K562 (cell line): ENCODE data around the gene RAB32. TPM values are rescaled to one million over a fixed set of nuclear protein-coding genes. Genes with fewer than 3 reads are reported as not detected.
A peak's percentile ranks its signal among the peaks of the same experiment; 100 is the strongest.
"Not testable (repeated sequence)": the region's sequence is repeated elsewhere in the genome, so short reads cannot be mapped to it uniquely, and the experiment has no call there.

Experiments
- ATAC-seq: fragments of 200-7000 bp; cut with Tn5 transposase; 3 replicates; pipeline ENCODE4 v1.9.1; 2020; ENCODE audit warnings: moderate library complexity
- BruUV-seq: library from RNA; stranded (reverse); fragments of 400-500 nt; replicated peaks from 2 replicates; lab custom pipeline; 2021; lab: Mats Ljungman, UMichigan
- CTCF ChIA-PET: fragments of 300-600 bp; formaldehyde crosslinking; extraction: SDS; loops from one replicate; lab custom pipeline; 2021; ENCODE audit warnings: low intra/inter-chr PET ratio; lab: Yijun Ruan, JAX
- POLR2A ChIA-PET: fragments of 300-600, 350-650 bp; sonication (Branson Sonifier 250); formaldehyde crosslinking; extraction: SDS; loops from one replicate; lab custom pipeline; 2021; ENCODE audit warnings: antibody characterized with exemption, inconsistent platforms; lab: Yijun Ruan, JAX
- DNase-seq, 4 experiments: peaks; one replicate each; pipeline versions ENCODE4 v3.0.0 to v3.0.0-alpha.2; 2011 to 2018; ENCODE audit warnings: low spot score in 3 of 4, mixed read lengths in 3 of 4; ENCODE audit errors: extremely low read depth in 1 of 4
- FAIRE-seq: peaks from 2 replicates; lab custom pipeline; 2011; peaks lifted over from hg19 to GRCh38; lab: Jason Lieb, UNC
- H2AFZ ChIP-seq: 2 replicates; pipeline ENCODE4 v1.6.0; 2011; ENCODE audit warnings: low read depth, low read length, control low read depth, inconsistent platforms
- H3K27ac ChIP-seq: fragments of 200-600 bp; 3 replicates; pipeline ENCODE4 v1.8.0; 2011; ENCODE audit warnings: low read depth, mild to moderate bottlenecking, control low read depth, inconsistent platforms, low read length, moderate library complexity, mixed read lengths; ENCODE audit errors: extremely low read depth
- H3K27me3 ChIP-seq, 2 experiments: fragments of 300-600 bp in 1 of 2; 2 replicates in 1 of 2; 3 replicates in 1 of 2; pipeline versions ENCODE4 v1.6.0 to v1.8.0; 2011; ENCODE audit warnings: inconsistent platforms in 2 of 2, low read length in 2 of 2, mild to moderate bottlenecking in 1 of 2, mixed read lengths in 1 of 2, moderate library complexity in 1 of 2; ENCODE audit not compliant: control insufficient read depth in 2 of 2, insufficient read depth in 2 of 2
- H3K36me3 ChIP-seq: fragments of 300-600 bp; 3 replicates; pipeline ENCODE4 v1.8.0; 2011; ENCODE audit warnings: mild to moderate bottlenecking, low read length, inconsistent platforms; ENCODE audit not compliant: control insufficient read depth, insufficient read depth
- H3K4me1 ChIP-seq, 2 experiments: fragments of 200-600 bp in 1 of 2; replicated peaks in 1 of 2; 2 replicates in 1 of 2; 3 replicates in 1 of 2; pipeline versions ENCODE4 v1.5.1 to v1.8.0; 2011; ENCODE audit warnings: inconsistent platforms in 2 of 2, low read length in 2 of 2, mild to moderate bottlenecking in 1 of 2, mixed read lengths in 1 of 2, moderate library complexity in 1 of 2; ENCODE audit not compliant: control insufficient read depth in 2 of 2, insufficient read depth in 2 of 2
- H3K4me2 ChIP-seq: 2 replicates; pipeline ENCODE4 v1.6.1; 2011; ENCODE audit warnings: low read length, control low read depth, inconsistent platforms, mixed read lengths; ENCODE audit not compliant: insufficient read depth
- H3K4me3 ChIP-seq: fragments of 200-600 bp; sonication (generic), shearing (Covaris generic); 2 replicates; pipeline ENCODE4 v1.5.1; 2016; ENCODE audit warnings: control low read depth, inconsistent platforms
- H3K79me2 ChIP-seq: fragments of 200-600 bp; 3 replicates; pipeline ENCODE4 v1.8.0; 2011; ENCODE audit warnings: low read length, inconsistent platforms; ENCODE audit not compliant: control insufficient read depth, insufficient read depth
- H3K9ac ChIP-seq, 2 experiments: 2 replicates each; pipeline versions ENCODE4 v1.6.0 to v1.6.1; 2011; ENCODE audit warnings: low read depth in 2 of 2, low read length in 2 of 2, control low read depth in 1 of 2, inconsistent platforms in 1 of 2, mild to moderate bottlenecking in 1 of 2, mixed read lengths in 1 of 2; ENCODE audit not compliant: insufficient read depth in 1 of 2
- H3K9me1 ChIP-seq: one replicate; pipeline ENCODE4 v1.6.0; 2011; ENCODE audit warnings: inconsistent platforms, mild to moderate bottlenecking, low read length, moderate library complexity; ENCODE audit not compliant: control insufficient read depth, insufficient read depth
- H3K9me3 ChIP-seq: replicated peaks from 2 replicates; pipeline ENCODE4 v1.5.1; 2011; ENCODE audit warnings: low read depth, low read length, inconsistent platforms; ENCODE audit not compliant: control insufficient read depth, insufficient read depth
- H4K20me1 ChIP-seq: replicated peaks from 2 replicates; pipeline ENCODE4 v1.6.1; 2011; ENCODE audit warnings: low read length, inconsistent platforms, mixed read lengths; ENCODE audit not compliant: control insufficient read depth, insufficient read depth
- ZNF146 ChIP-seq: IDR thresholded peaks from one replicate; pipeline ENCODE4 v1.6.1; 2018; ENCODE audit warnings: missing compliant biosample characterization; ENCODE audit not compliant: unreplicated experiment
- WGBS: fragments of 100-300 bp; shearing (Covaris generic); methylation state at CpG from one replicate; pipeline ENCODE4 v1.1.6; 2016; ENCODE audit warnings: low coverage, mixed read lengths; ENCODE audit not compliant: insufficient coverage; ENCODE audit errors: missing lambda C conversion rate; 5-methylcytosine and 5-hydroxymethylcytosine counted together
- in situ Hi-C: fragments of 300-500 bp; cut with MboI; formaldehyde crosslinking; loops from 4 replicates; pipeline ENCODE4 v1.15.0; 2018; ENCODE audit warnings: inconsistent platforms, mixed read lengths
- intact Hi-C: fragments of 100-400 bp; cut with micrococcal nuclease; formaldehyde crosslinking; loops from 2 replicates; pipeline ENCODE4 v1.14.2; 2022
- polyA plus RNA-seq, 8 experiments: library from polyadenylated mRNA; depleted of rRNA in 4 of 8; stranded (reverse) in 5 of 8; unstranded in 3 of 8; fragments of >200 nt; fragmentation: Nextera tagmentation in 2 of 8; fragmentation: Illumina TruSeq in 1 of 8; extraction: Ambion mirVana in 2 of 8; extraction: Trizol in 1 of 8; gene quantifications; 2 replicates each; pipeline versions ENCODE4 v1.2.1 to v1.2.3, GENCODE V29; 2011 to 2014; ENCODE audit warnings: inconsistent platforms in 1 of 8, missing spikeins in 1 of 8
- total RNA-seq, 7 experiments: library from RNA; depleted of rRNA in 6 of 7; stranded (reverse); fragments of >200 nt in 6 of 7; fragmentation: Illumina TruSeq in 2 of 7; extraction: Trizol in 2 of 7; gene quantifications; 2 replicates each; pipeline versions ENCODE4 v1.2.1 to v1.2.3, GENCODE V29; 2011 to 2021; ENCODE audit warnings: low replicate concordance in 1 of 7

The RAB32 gene
- total and polyA plus RNA-seq, 9 of the 15 experiments (the other 6 are each of a cell fraction or from before 2014, with no cell fraction given), result 2.5 to 16.6 (median 11.0) TPM

- H3K36me3 ChIP-seq, H4K20me1 ChIP-seq, POLR2A ChIA-PET, ATAC-seq, FAIRE-seq, H3K9me3 ChIP-seq, H3K9me1 ChIP-seq, H3K9ac ChIP-seq, DNase-seq, H2AFZ ChIP-seq, intact Hi-C loops, H3K79me2 ChIP-seq, H3K4me2 ChIP-seq, H3K27ac ChIP-seq, H3K4me1 ChIP-seq, BruUV-seq, CTCF ChIA-PET, in situ Hi-C loops, H3K4me3 ChIP-seq: not testable (repeated sequence)
- 0% methylated on average over 2 of the region's 2 CpGs for WGBS
- H3K27me3 ChIP-seq, result peaks cover 0 to 12% of the 10 kb centered on the region in 2 experiments; a peak in 2 of 5 replicates
Measured at GRCh38 chr6:146566661-146567060, 23.0 kb downstream of the RAB32 start.

GRCh38 chr6:146568619-146569018 lies 25.0 kb downstream of the RAB32 start:
- H3K4me2 ChIP-seq, H2AFZ ChIP-seq, H3K4me3 ChIP-seq, H3K4me1 ChIP-seq, H3K9me1 ChIP-seq, H3K9me3 ChIP-seq, intact Hi-C loops, BruUV-seq, H3K9ac ChIP-seq, ATAC-seq, in situ Hi-C loops, CTCF ChIA-PET, H3K36me3 ChIP-seq, H3K27ac ChIP-seq, FAIRE-seq, H3K79me2 ChIP-seq, POLR2A ChIA-PET, H4K20me1 ChIP-seq, DNase-seq: not testable (repeated sequence)
- WGBS, result 18% methylated on average over 3 of the region's 3 CpGs
- TF ChIP-seq ZNF146 (CRISPR knock-in tag), result peak; percentile 53
- peaks cover 0 to 12% of the 10 kb centered on the region in 2 experiments; a peak in 2 of 5 replicates for H3K27me3 ChIP-seq
